NCI-H510A treated with DMSO at 0.1 percent for 48 hours (cell line): ENCODE measurements around the gene LRRC46.

Experiments
- DNase-seq: peaks from one replicate; lab custom pipeline; 2025; lab: John Stamatoyannopoulos, UW

The LRRC46 gene

DNA sequence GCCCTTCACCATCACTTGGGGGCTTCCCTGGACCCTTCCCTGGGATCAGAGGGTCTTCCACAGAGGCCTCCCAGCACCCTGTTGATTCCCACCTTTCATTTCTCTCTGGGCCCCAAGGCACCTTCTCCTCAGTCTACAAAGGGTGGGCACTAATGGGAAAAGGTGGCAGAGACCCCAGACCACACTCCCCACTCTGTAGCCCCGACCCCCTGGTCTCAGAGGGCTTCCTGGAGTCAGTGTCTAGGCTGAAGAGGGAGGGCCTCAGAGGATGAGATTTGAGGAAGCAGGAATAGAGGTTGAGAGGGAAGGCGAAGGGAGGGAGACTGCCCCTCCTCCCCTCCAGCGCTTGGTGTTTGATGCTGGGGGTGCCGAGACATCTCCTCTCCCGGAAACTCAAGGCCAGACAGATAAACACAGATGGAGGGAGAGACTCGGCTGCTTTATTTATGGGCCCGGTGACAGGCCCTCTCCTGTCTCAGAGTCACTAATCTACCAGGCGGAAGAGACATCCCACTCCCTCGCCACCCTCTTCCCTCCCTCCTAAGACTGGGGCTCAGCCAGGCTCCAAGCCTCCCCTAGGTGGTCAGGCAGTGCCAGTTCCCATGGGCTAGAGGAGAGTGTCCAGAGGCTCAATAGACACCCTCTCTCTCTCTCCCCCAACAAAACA, 46.0 kb downstream of the LRRC46 start:
- DNase-seq: no peak

DNA sequence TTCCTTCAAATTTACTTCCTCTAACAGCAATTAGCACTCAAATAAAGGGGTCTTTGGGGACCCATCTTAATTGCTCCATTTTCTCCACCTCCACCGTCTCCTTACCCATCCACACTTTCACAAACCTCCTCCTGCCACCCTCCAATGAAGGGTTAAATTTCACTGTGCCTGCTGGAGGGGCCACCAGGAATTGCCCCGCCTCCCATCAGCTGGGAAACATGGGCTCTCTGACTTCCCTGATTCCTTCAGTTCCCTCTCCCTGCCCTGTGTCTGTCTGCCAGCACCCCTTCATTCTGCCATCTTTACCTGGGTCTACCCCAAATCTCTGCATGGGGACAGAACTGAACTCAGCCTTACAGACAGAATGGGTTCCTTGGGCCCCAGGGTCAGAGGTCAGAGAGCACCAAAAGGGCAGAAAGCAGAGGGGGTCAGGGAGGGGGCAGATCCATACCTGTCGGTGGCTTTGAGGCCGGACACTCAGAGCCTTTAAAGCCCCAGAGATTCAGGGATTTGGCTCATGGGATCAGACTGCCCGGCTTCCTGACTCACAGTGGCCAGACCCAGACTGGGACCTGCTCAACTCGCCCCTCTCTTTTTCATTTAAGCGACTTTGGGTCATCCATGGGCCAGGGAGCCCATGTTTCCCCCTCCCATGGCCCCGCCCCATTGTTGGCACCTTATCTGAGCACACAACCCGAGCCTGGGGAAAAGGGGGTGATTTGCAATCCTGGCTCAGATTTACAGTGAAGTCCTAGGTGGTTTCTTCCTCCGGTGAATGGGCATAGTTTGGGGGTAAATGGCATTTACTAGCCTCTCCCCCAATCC, 46.9 kb downstream of the LRRC46 start:
- no peak for DNase-seq

GRCh38 chr17:47879028-47879585, 47.6 kb downstream of the LRRC46 start:
- DNase-seq: no peak

DNA sequence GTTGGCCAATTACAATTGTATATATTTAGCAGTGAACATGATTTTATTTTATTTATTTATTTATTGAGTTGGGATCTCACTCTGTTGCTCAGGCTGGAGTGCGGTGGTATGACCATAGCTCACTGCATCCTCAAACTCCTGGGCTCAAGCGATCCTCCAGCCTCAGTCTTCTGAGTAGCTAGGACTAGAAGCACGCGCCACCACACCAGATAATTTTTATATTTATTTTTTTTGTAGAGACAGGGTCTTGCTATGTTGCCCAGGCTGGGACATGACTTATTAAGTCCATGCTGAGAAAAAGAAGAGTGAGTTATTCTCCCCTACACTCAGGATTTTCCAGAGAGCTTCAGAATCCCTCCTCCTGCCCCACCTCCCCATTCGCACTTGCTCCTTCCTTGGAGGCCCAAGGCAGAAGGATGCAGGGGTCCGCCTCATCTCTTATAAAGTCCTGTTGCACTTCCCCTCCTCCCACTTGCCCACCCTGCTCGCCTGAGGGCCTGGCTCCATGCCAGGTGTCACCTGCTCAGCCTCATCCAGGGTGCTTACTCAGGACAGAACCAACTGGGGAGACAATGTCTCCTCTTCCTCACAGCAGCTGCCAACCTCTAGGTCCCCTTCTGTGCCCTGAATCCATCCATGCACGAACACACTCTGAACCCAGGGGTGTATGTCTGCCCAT, 48.4 kb downstream of the LRRC46 start:
- DNase-seq: no peak

DNA sequence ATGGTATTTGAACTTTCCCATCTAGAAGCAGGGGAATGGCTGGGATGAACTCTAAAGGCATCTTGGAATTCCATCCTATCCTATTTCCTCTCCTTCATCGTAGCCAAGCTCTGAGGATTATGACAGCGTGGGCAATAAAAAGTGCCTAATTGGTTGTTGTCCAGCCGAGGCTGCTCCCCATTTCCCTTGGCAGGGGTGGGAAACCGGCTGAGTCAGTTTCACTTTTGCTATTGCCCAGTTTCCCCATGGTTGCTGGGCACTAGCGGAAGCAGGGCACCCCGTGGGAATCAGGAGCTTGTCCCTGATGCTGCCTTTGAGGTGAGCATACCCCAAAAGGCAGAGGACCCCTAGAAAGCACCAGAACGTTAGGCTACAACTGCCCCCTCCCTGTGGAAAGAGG, 50.8 kb downstream of the LRRC46 start:
- no peak for DNase-seq

GRCh38 chr17:47882695-47883588, 51.5 kb downstream of the LRRC46 start:
- DNase-seq: no peak

GRCh38 chr17:47883589-47884426, 52.3 kb downstream of the LRRC46 start:
- no peak for DNase-seq

DNA sequence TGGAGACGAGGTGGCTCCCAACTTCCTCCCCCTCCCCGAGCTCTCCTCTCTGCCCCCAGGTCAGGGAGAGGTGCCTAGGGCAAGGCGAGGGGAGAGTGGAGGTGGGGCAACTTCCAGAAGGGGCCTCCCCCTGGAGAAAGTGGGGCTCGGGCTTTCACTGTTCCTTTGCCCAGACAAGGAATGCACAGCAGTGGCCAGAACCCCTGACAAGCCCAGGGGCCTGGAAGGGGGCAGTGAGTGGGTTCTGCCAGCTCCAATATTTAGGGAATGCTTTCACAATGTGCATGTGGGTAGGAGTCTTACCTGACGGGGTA, 52.9 kb downstream of the LRRC46 start:
- DNase-seq: no peak

GRCh38 chr17:47884905-47885730, 53.6 kb downstream of the LRRC46 start:
- DNase-seq: no peak
